SK-N-SH (cell line): ENCODE data around the gene PMEPA1. TPM values are rescaled to one million over a fixed set of nuclear protein-coding genes. Genes with fewer than 3 reads are reported as not detected.

Source experiments
- CTCF ChIA-PET: fragments of 300-600, 350-600 bp; formaldehyde crosslinking; extraction: SDS; loops from one replicate; lab custom pipeline; 2021; lab: Yijun Ruan, JAX
- POLR2A ChIA-PET: fragments of 350-600 bp; sonication (Branson Sonifier 250); formaldehyde crosslinking; extraction: SDS; loops from one replicate; lab custom pipeline; 2020; ENCODE audit warnings: antibody characterized with exemption, inconsistent platforms; lab: Yijun Ruan, JAX
- DNase-seq: peaks from one replicate; pipeline ENCODE4 v3.0.0; 2012
- H2AFZ ChIP-seq: fragments of 200-600 bp; sonication (generic); 2 replicates; pipeline ENCODE4 v1.8.1; 2016; ENCODE audit warnings: antibody characterized with exemption, mild to moderate bottlenecking, low read depth
- H3F3A ChIP-seq: fragments of 200-600 bp; sonication (generic); replicated peaks from 2 replicates; pipeline ENCODE3; 2016; ENCODE audit warnings: antibody characterized with exemption, mild to moderate bottlenecking; ENCODE audit not compliant: insufficient read depth
- H3K27ac ChIP-seq, 2 experiments: fragments of 200-500 bp in 1 of 2; fragments of 200-600 bp in 1 of 2; sonication (Bioruptor generic) in 1 of 2; sonication (generic), shearing (Covaris generic) in 1 of 2; 2 replicates each; pipeline versions ENCODE4 v1.5.1 to v1.6.1; 2014 to 2016; ENCODE audit warnings: low read depth in 2 of 2, inconsistent platforms in 1 of 2, low read length in 1 of 2, mild to moderate bottlenecking in 1 of 2, mixed read lengths in 1 of 2
- H3K27me3 ChIP-seq: fragments of 200-600 bp; sonication (generic), shearing (Covaris generic); 2 replicates; pipeline ENCODE4 v1.6.1; 2016; ENCODE audit warnings: mixed run types; ENCODE audit not compliant: insufficient read depth
- H3K36me3 ChIP-seq, 2 experiments: fragments of 200-500 bp in 1 of 2; fragments of 200-600 bp in 1 of 2; sonication (Bioruptor generic) in 1 of 2; sonication (generic) in 1 of 2; replicated peaks in 1 of 2; 2 replicates each; pipeline versions ENCODE3 to v1.5.1; 2014 to 2016; ENCODE audit warnings: low read length in 1 of 2, mild to moderate bottlenecking in 1 of 2; ENCODE audit not compliant: insufficient read depth in 2 of 2, control insufficient read depth in 1 of 2
- H3K4me1 ChIP-seq, 2 experiments: fragments of 200-500 bp in 1 of 2; fragments of 200-600 bp in 1 of 2; sonication (Bioruptor generic) in 1 of 2; sonication (generic), shearing (Covaris generic) in 1 of 2; 2 replicates each; pipeline versions ENCODE4 v1.5.1 to v1.6.1; 2014 to 2016; ENCODE audit warnings: low read depth in 1 of 2, low read length in 1 of 2, mixed run types in 1 of 2; ENCODE audit not compliant: insufficient read depth in 2 of 2, control insufficient read depth in 1 of 2
- H3K4me2 ChIP-seq: fragments of 200-600 bp; sonication (generic), shearing (Covaris generic); 2 replicates; pipeline ENCODE4 v1.6.1; 2017; ENCODE audit warnings: mixed run types
- H3K4me3 ChIP-seq, 2 experiments: fragments of 200-500 bp in 1 of 2; fragments of 200-600 bp in 1 of 2; sonication (Bioruptor generic) in 1 of 2; sonication (generic), shearing (Covaris generic) in 1 of 2; 2 replicates each; pipeline versions ENCODE4 v1.5.1 to v1.8.1; 2014 to 2016; ENCODE audit warnings: low read depth in 2 of 2, inconsistent platforms in 1 of 2, low read length in 1 of 2, mild to moderate bottlenecking in 1 of 2, mixed read lengths in 1 of 2, moderate library complexity in 1 of 2
- H3K79me2 ChIP-seq: fragments of 200-600 bp; sonication (generic); 2 replicates; pipeline ENCODE4 v1.8.1; 2017; ENCODE audit warnings: mild to moderate bottlenecking; ENCODE audit not compliant: insufficient read depth
- H3K9ac ChIP-seq: fragments of 200-600 bp; sonication (generic); 2 replicates; pipeline ENCODE4 v1.6.1; 2017; ENCODE audit warnings: mixed run types
- H3K9me2 ChIP-seq: fragments of 200-600 bp; sonication (generic); 2 replicates; pipeline ENCODE4 v1.6.1; 2017; ENCODE audit warnings: mixed run types
- H3K9me3 ChIP-seq: fragments of 200-600 bp; sonication (generic); 2 replicates; pipeline ENCODE4 v1.6.1; 2017; ENCODE audit warnings: mixed run types, mild to moderate bottlenecking, moderate library complexity
- H4K20me1 ChIP-seq: fragments of 200-600 bp; sonication (generic); 2 replicates; pipeline ENCODE4 v1.6.1; 2017; ENCODE audit warnings: mild to moderate bottlenecking, mixed run types; ENCODE audit not compliant: insufficient read depth
- CTCF ChIP-seq: fragments of 200-600 bp; sonication (generic); IDR thresholded peaks from 2 replicates; pipeline ENCODE4 v1.6.1; 2017; ENCODE audit warnings: antibody characterized with exemption, mild to moderate bottlenecking, moderate library complexity
- EP300 ChIP-seq, 2 experiments: IDR thresholded peaks; 2 replicates each; pipeline versions ENCODE4 v1.4.0 to v1.6.1; 2012; ENCODE audit warnings: borderline replicate concordance in 1 of 2, low read depth in 1 of 2, low read length in 1 of 2
- FOXJ3 ChIP-seq: sonication (generic); formaldehyde crosslinking; IDR thresholded peaks from 2 replicates; pipeline ENCODE4 v1.5.1; 2020; ENCODE audit warnings: mild to moderate bottlenecking, missing genetic modification reagents
- GATA2 ChIP-seq: sonication (generic); formaldehyde crosslinking; IDR thresholded peaks from 2 replicates; pipeline ENCODE4 v1.5.0; 2020; ENCODE audit warnings: mild to moderate bottlenecking, missing genetic modification reagents
- IRF3 ChIP-seq: fragments of 150-350 bp; IDR thresholded peaks from 2 replicates; pipeline ENCODE4 v1.6.1; 2016; ENCODE audit warnings: mild to moderate bottlenecking, low read depth, low read length
- MAX ChIP-seq: IDR thresholded peaks from 2 replicates; pipeline ENCODE4 v1.4.0; 2012; ENCODE audit warnings: low read depth
- MEF2A ChIP-seq: IDR thresholded peaks from 2 replicates; pipeline ENCODE4 v1.4.0; 2012; ENCODE audit warnings: low read depth, borderline replicate concordance
- PBX3 ChIP-seq: IDR thresholded peaks from 2 replicates; pipeline ENCODE4; 2012
- RAD21 ChIP-seq: IDR thresholded peaks from 2 replicates; pipeline ENCODE4 v1.6.1; 2012; ENCODE audit warnings: mild to moderate bottlenecking, low read length
- REST ChIP-seq: IDR thresholded peaks from 2 replicates; pipeline ENCODE4 v1.6.1; 2012; ENCODE audit warnings: mild to moderate bottlenecking, low read depth, low read length, moderate library complexity
- SIN3A ChIP-seq: IDR thresholded peaks from 2 replicates; pipeline ENCODE4 v1.6.1; 2012; ENCODE audit warnings: low read depth, mild to moderate bottlenecking, low read length, moderate library complexity, borderline replicate concordance
- TAF1 ChIP-seq: IDR thresholded peaks from 2 replicates; pipeline ENCODE4 v1.6.1; 2012; ENCODE audit warnings: low read depth, mild to moderate bottlenecking, low read length, moderate library complexity, borderline replicate concordance
- TEAD4 ChIP-seq: IDR thresholded peaks from 2 replicates; pipeline ENCODE4 v1.4.0; 2012; ENCODE audit warnings: mild to moderate bottlenecking, borderline replicate concordance; ENCODE audit not compliant: insufficient read depth
- YY1 ChIP-seq: IDR thresholded peaks from 2 replicates; pipeline ENCODE4 v1.4.0; 2012; ENCODE audit warnings: low read depth, mild to moderate bottlenecking
- WGBS: methylation state at CpG from one replicate; pipeline ENCODE4 v1.1.6; 2017; ENCODE audit warnings: low lambda C conversion rate; 5-methylcytosine and 5-hydroxymethylcytosine counted together
- polyA plus RNA-seq, 3 experiments: library from polyadenylated mRNA; depleted of rRNA; stranded (reverse); fragments of >200 nt; gene quantifications; 2 replicates each; pipeline ENCODE4 v1.2.3, GENCODE V29; 2012

The PMEPA1 gene
- polyA plus RNA-seq, 1 of the 3 experiments (the other 2 are of a cell fraction) = 7.1 TPM

GRCh38 chr20:57614490-57615444 lies 95.0 kb downstream of the PMEPA1 start (continued):
- TF ChIP-seq REST (no peak), RAD21 (no peak), MEF2A (no peak), TEAD4 (no peak), MAX (no peak), PBX3 (no peak), CTCF (no peak), IRF3 (no peak), GATA2 (no peak), EP300 (IDR thresholded peaks at IDR 0.05; ENCODE audit: borderline replicate concordance in 1 of 2, low read depth in 1 of 2, low read length in 1 of 2) (no peak)

GRCh38 chr20:57613481-57613921 lies 96.3 kb downstream of the PMEPA1 start:
- H4K20me1 ChIP-seq = no peaks in the 10 kb centered on the region
- 58% methylated on average over 11 of the region's 12 CpGs for WGBS
- no peak overlapping the region for H3K27ac ChIP-seq
- DNase-seq = no peak
- no peaks in the 10 kb centered on the region for H3F3A ChIP-seq
- H3K9ac ChIP-seq = no peak overlapping the region
- no peaks in the 10 kb centered on the region; the same call in 1 of the 2 replicates for H3K27me3 ChIP-seq
- CTCF ChIA-PET = interaction anchor here (1.1 to 6.0 kb wide), 4 partner anchors 9 to 597 kb away, joined by 3 to 31 read pairs (median 6); no protein-coding TSS in a partner anchor
- H3K36me3 ChIP-seq = no peaks in the 10 kb centered on the region
- no peak overlapping the region for H2AFZ ChIP-seq
- H3K4me2 ChIP-seq = no peak overlapping the region
- no peak overlapping the region for H3K4me3 ChIP-seq
- H3K9me2 ChIP-seq = no peaks in the 10 kb centered on the region
- no peaks in the 10 kb centered on the region for H3K79me2 ChIP-seq
- no peaks in the 10 kb centered on the region for H3K4me1 ChIP-seq
- POLR2A ChIA-PET = no interaction called here
- H3K9me3 ChIP-seq = no peaks in the 10 kb centered on the region
- TF ChIP-seq EP300 (IDR thresholded peaks at IDR 0.05; ENCODE audit: borderline replicate concordance in 1 of 2, low read depth in 1 of 2, low read length in 1 of 2) (no peak), YY1 (no peak), TEAD4 (no peak), SIN3A (no peak), REST (no peak), IRF3 (no peak), FOXJ3 (no peak), TAF1 (no peak)
